HPDE6-E6E7 (cell line): ENCODE measurements around the gene SCN3B.
"Not testable (repeated sequence)": the region's sequence is repeated elsewhere in the genome, so short reads cannot be mapped to it uniquely, and the experiment has no call there.

Source experiments
- DNase-seq: peaks from one replicate; pipeline ENCODE4 v3.0.0; 2011; ENCODE audit warnings: missing footprints; ENCODE audit errors: extremely low spot score

SCN3B gene

GRCh38 chr11:123654566-123655081 lies at the start of gene SCN3B:
SCN3B (minus strand) TSS chr11:123654624; CDS start chr11:123653801, 823 bp downstream.
- DNase-seq = peak; percentile 69

- no peak for DNase-seq
Observed at GRCh38 chr11:123702696-123703095, 48.3 kb upstream of the SCN3B start.

- no peak for DNase-seq
Observed at GRCh38 chr11:123702139-123702538, 47.7 kb upstream of the SCN3B start.

- no peak for DNase-seq
Observed at GRCh38 chr11:123700772-123701171, 46.3 kb upstream of the SCN3B start.

- no peak for DNase-seq
Observed at GRCh38 chr11:123698546-123699127, 44.2 kb upstream of the SCN3B start.

GRCh38 chr11:123696183-123696582 lies 41.8 kb upstream of the SCN3B start:
- DNase-seq = no peak

- DNase-seq = no peak
Observed at GRCh38 chr11:123695231-123695630, 40.8 kb upstream of the SCN3B start.

GRCh38 chr11:123694551-123694950 lies 40.1 kb upstream of the SCN3B start:
- no peak for DNase-seq

GRCh38 chr11:123692961-123693360 lies 38.5 kb upstream of the SCN3B start:
- no peak for DNase-seq

GRCh38 chr11:123690485-123690884 lies 36.1 kb upstream of the SCN3B start:
- DNase-seq = peak; percentile 52

- DNase-seq = no peak
Observed at GRCh38 chr11:123684601-123685000, 30.2 kb upstream of the SCN3B start.

- DNase-seq = no peak
Observed at GRCh38 chr11:123683428-123684170, 29.2 kb upstream of the SCN3B start.

- no peak for DNase-seq
Observed at GRCh38 chr11:123682696-123683410, 28.4 kb upstream of the SCN3B start.

- no peak for DNase-seq
Observed at GRCh38 chr11:123681030-123681429, 26.6 kb upstream of the SCN3B start.

- DNase-seq = no peak
Observed at GRCh38 chr11:123678246-123678645, 23.8 kb upstream of the SCN3B start.

- no peak for DNase-seq
Observed at GRCh38 chr11:123677510-123677909, 23.1 kb upstream of the SCN3B start.

- no peak for DNase-seq
Observed at GRCh38 chr11:123674297-123674696, 19.9 kb upstream of the SCN3B start.

- no peak for DNase-seq
Observed at GRCh38 chr11:123672568-123672967, 18.1 kb upstream of the SCN3B start.

GRCh38 chr11:123671534-123671933 lies 17.1 kb upstream of the SCN3B start:
- no peak for DNase-seq

GRCh38 chr11:123670081-123670480 lies 15.7 kb upstream of the SCN3B start:
- DNase-seq = no peak

GRCh38 chr11:123665306-123665705 lies 10.9 kb upstream of the SCN3B start:
- DNase-seq = no peak

GRCh38 chr11:123659965-123660364 lies 5.5 kb upstream of the SCN3B start:
- not testable (repeated sequence) for DNase-seq

- no peak for DNase-seq
Observed at GRCh38 chr11:123659311-123659710, 4.9 kb upstream of the SCN3B start.
